ENCODE measurements around the gene COPS9.

The COPS9 gene

DNA sequence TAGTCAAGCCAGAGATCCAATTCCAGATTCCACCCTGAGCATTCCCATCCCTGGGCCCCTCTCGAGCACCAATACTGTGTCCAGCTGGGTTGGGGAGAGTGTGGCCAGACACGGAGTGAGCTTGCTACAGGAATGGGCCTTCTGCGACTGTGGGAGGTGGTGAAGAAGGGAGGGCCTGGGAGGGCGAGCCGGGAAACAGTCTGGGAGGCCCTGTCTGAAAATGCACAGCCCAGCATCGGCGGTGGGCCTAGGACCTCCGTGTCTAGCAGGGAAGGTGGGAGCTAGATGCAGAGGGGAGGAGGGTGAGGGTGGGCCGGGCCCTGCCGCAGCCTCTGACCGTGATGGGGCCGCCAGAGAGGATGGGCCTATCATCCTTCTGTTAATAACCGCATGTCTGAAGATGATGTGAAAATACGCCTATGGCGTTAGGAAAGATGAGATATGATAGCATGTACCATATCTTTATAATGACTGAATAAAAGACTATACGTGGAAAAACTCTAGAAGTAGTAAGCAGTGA, 6.2 kb upstream of the COPS9 start:
- Mint-ChIP-seq H3K9me3 (no peaks in the 10 kb centered on the region), H3K4me3 (no peak overlapping the region), H3K4me1 (peaks cover 31% of the 10 kb centered on the region), H3K27me3 (ENCODE audit: low read depth, poor library complexity) (peaks cover 46% of the 10 kb centered on the region), H3K27ac (no peak overlapping the region), H3K36me3 (ENCODE audit: low read depth) (no peaks in the 10 kb centered on the region)
- TF ChIP-seq, protein P1, sequence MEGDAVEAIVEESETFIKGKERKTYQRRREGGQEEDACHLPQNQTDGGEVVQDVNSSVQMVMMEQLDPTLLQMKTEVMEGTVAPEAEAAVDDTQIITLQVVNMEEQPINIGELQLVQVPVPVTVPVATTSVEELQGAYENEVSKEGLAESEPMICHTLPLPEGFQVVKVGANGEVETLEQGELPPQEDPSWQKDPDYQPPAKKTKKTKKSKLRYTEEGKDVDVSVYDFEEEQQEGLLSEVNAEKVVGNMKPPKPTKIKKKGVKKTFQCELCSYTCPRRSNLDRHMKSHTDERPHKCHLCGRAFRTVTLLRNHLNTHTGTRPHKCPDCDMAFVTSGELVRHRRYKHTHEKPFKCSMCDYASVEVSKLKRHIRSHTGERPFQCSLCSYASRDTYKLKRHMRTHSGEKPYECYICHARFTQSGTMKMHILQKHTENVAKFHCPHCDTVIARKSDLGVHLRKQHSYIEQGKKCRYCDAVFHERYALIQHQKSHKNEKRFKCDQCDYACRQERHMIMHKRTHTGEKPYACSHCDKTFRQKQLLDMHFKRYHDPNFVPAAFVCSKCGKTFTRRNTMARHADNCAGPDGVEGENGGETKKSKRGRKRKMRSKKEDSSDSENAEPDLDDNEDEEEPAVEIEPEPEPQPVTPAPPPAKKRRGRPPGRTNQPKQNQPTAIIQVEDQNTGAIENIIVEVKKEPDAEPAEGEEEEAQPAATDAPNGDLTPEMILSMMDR (IDR thresholded peaks at IDR 0.05), result no peak
- DNase-seq, result no peak

DNA sequence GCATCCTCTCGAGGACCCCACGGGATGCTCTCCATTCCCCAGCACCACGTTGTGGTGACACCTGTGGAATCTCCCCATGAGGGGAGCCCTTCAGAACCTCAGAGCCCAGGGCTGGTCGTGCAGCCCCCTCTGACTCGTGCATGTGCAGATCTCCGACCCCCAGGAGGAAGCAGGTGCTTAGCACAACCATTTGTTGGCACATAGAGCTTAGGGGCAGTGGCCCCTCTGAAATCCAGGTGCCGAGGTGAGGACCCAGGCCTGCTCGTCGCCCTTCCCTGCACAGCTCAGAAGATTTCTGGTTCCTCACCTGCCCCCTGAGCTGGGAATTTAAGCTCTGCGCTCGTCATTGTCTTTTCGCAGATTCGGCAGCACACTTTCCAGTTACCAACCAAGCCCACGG, 5.6 kb upstream of the COPS9 start:
- no peaks in the 10 kb centered on the region for H3K9me3 Mint-ChIP-seq
- H3K27ac Mint-ChIP-seq, result no peak overlapping the region
- peaks cover 47% of the 10 kb centered on the region for H3K27me3 Mint-ChIP-seq (ENCODE audit: low read depth, poor library complexity)
- TF ChIP-seq, protein P1 (IDR thresholded peaks at IDR 0.05), result no peak
- peaks cover 35% of the 10 kb centered on the region for H3K4me1 Mint-ChIP-seq
- no peaks in the 10 kb centered on the region for H3K36me3 Mint-ChIP-seq (ENCODE audit: low read depth)
- no peak for DNase-seq
- no peak overlapping the region for H3K4me3 Mint-ChIP-seq

- Mint-ChIP-seq H3K27me3 (ENCODE audit: low read depth, poor library complexity) (peaks cover 50% of the 10 kb centered on the region), H3K27ac (no peak overlapping the region), H3K4me3 (no peak overlapping the region), H3K9me3 (no peaks in the 10 kb centered on the region), H3K4me1 (peaks cover 38% of the 10 kb centered on the region), H3K36me3 (ENCODE audit: low read depth) (no peaks in the 10 kb centered on the region)
- TF ChIP-seq, protein P1 (IDR thresholded peaks at IDR 0.05), result no peak
- no peak for DNase-seq
Measured at GRCh38 chr2:240140920-240141319, 4.8 kb upstream of the COPS9 start.

- Mint-ChIP-seq H3K27me3 (ENCODE audit: low read depth, poor library complexity) (peaks cover 50% of the 10 kb centered on the region), H3K9me3 (no peaks in the 10 kb centered on the region), H3K4me1 (peaks cover 41% of the 10 kb centered on the region), H3K27ac (peak within 1 kb of the TSS; percentile 61), H3K36me3 (ENCODE audit: low read depth) (no peaks in the 10 kb centered on the region), H3K4me3 (no peak within 1 kb of the TSS)
- no peak for DNase-seq
- TF ChIP-seq, protein P1 (IDR thresholded peaks at IDR 0.05), result no peak
Measured at GRCh38 chr2:240140511-240140910, 4.4 kb upstream of the COPS9 start, which contains the start of gene OTOS. Gene OTOS (minus strand): TSS chr2:240140658. CDS start chr2:240140326, 332 bp downstream.

GRCh38 chr2:240139666-240140393, 3.7 kb upstream of the COPS9 start:
- TF ChIP-seq, protein P1 (IDR thresholded peaks at IDR 0.05), result no peak
- DNase-seq, result peak; percentile 71
- H3K36me3 Mint-ChIP-seq (ENCODE audit: low read depth), result no peaks in the 10 kb centered on the region
- H3K4me3 Mint-ChIP-seq, result no peak overlapping the region
- H3K27ac Mint-ChIP-seq, result peak overlapping the region; percentile 61
- peaks cover 48% of the 10 kb centered on the region for H3K4me1 Mint-ChIP-seq
- H3K27me3 Mint-ChIP-seq (ENCODE audit: low read depth, poor library complexity), result peaks cover 44% of the 10 kb centered on the region
- H3K9me3 Mint-ChIP-seq, result no peaks in the 10 kb centered on the region

GRCh38 chr2:240139011-240139441, 2.9 kb upstream of the COPS9 start:
- no peak for DNase-seq
- H3K27ac Mint-ChIP-seq, result peak overlapping the region; percentile 61
- peaks cover 44% of the 10 kb centered on the region for H3K27me3 Mint-ChIP-seq (ENCODE audit: low read depth, poor library complexity)
- H3K4me3 Mint-ChIP-seq, result no peak overlapping the region
- H3K9me3 Mint-ChIP-seq, result no peaks in the 10 kb centered on the region
- peaks cover 54% of the 10 kb centered on the region for H3K4me1 Mint-ChIP-seq
- TF ChIP-seq, protein P1 (IDR thresholded peaks at IDR 0.05), result no peak
- peaks cover 4% of the 10 kb centered on the region for H3K36me3 Mint-ChIP-seq (ENCODE audit: low read depth)

All from nephron progenitor cell (in vitro differentiated cells).